GM18867 (cell line): Measurements from ENCODE around the gene IAH1.

Source experiments
- ATAC-seq: cut with Tn5 transposase; IDR thresholded peaks from one replicate; pipeline ENCODE4 v1.9.1; 2021; ENCODE audit warnings: mild to moderate bottlenecking, moderate library complexity; ENCODE audit not compliant: unreplicated experiment

Gene IAH1

GRCh38 chr2:9525266-9525665 lies 50.9 kb downstream of the IAH1 start:
- ATAC-seq = no peak

DNA sequence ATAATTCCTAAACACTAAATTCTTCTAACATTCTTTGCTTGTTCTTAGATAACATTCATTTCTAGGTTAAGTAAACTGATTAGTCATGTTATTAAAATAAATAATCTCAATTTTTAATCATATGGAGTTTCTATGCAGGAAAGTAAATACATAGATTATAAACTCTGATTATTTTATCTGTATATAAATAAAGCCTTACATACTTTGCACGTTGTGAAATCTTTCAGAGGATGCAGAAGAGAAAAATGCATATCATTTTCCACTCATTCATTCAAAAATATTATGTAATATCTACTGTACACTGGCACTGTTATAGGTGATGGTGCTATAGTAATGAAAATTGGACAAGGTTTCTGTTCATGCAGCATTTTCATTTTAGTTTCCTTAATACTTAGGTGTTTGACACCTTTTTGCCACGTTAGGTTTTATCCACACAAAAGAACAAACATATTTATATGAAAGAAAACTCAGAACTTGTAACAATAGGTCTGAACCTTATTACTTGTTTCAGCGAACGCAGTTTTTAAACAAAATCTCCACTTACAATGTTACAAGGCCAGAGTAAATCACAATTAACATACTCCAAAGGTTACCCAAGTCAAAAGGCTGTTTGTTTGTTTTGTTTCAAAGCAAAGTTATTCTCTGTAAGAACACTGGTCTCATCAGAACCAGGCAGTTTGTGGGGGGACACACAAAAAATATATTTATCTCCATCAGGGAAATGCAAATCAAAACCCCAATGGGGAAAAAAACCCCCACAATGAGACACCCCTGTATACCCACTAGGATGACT lies 53.8 kb downstream of the IAH1 start:
- no peak for ATAC-seq

DNA sequence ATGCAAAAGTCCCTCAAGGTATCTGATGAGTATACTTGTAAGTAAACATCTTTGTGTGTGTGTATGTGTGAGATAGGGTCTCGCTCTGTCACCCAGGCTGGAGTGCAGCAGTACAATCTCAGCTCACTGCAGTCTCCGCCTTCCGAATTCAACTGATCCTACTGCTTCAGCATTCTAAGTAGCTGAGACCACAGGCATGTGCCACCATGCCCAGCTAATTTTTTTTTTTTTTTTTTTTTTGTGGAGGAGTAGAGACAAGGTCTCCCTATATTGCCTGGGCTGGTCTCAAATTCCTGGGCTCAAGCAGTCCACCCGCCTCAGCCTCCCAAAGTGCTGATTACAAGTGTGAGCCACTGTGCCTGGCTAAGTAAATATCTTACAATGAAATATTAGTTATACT lies 58.1 kb downstream of the IAH1 start:
- no peak for ATAC-seq

- no peak for ATAC-seq
These were observed 59.3 kb downstream of the IAH1 start for GRCh38 chr2:9533663-9534062.

GRCh38 chr2:9535177-9535576 lies 60.8 kb downstream of the IAH1 start:
- ATAC-seq = no peak

DNA sequence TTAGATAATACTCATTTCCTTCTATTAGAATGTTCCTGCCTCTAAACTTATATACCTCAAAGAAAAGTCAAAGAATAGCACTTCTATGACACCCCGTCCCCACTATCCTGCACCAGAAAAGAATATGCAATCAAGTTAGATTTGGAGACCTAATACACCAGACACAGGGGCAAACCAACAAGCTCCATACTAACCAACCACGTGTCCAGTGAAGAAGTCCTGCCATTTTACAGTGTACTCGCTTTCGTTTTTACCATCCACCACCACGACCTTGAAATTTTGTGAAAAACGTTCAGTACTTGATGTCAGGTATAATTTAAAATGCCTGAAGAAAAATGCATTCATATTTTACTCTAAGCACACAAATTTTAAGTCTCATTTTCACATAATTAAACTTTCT lies 62.2 kb downstream of the IAH1 start:
- no peak for ATAC-seq

GRCh38 chr2:9538000-9538507 lies 63.7 kb downstream of the IAH1 start:
- ATAC-seq = no peak
